Tibial nerve (tissue), 4 donors: ENCODE data around the gene RNF14. TPM values are rescaled to one million over a fixed set of nuclear protein-coding genes. Genes with fewer than 3 reads are reported as not detected.

Experiments used
- DNase-seq, 2 donors: peaks; one replicate each; pipeline ENCODE4 v3.0.0-alpha.2; 2019; ENCODE audit warnings: low spot score in 2 of 2
- H3K27ac ChIP-seq, 4 donors: fragments of 200-600 bp; sonication (generic) in 3 of 4; one replicate each; pipeline ENCODE4 v1.5.1; 2017 to 2019; ENCODE audit warnings: mild to moderate bottlenecking in 1 of 4
- H3K27me3 ChIP-seq, 2 donors: fragments of 200-600 bp; sonication (generic) in 1 of 2; one replicate each; pipeline versions ENCODE4 v1.5.1 to v1.6.0; 2017 to 2019
- H3K36me3 ChIP-seq, 3 donors: fragments of 200-600 bp; sonication (generic); one replicate each; pipeline ENCODE4 v1.5.1; 2018 to 2019
- H3K4me1 ChIP-seq, 4 donors: fragments of 200-600 bp; sonication (generic) in 3 of 4; one replicate each; pipeline ENCODE4 v1.5.1; 2017 to 2019
- H3K4me3 ChIP-seq, 4 donors: fragments of 200-600 bp; sonication (generic) in 3 of 4; one replicate each; pipeline ENCODE4 v1.5.1; 2017 to 2019; ENCODE audit warnings: mild to moderate bottlenecking in 1 of 4, moderate library complexity in 1 of 4
- H3K9me3 ChIP-seq, 4 donors: fragments of 200-600 bp; sonication (generic) in 3 of 4; one replicate each; pipeline ENCODE4 v1.5.1; 2017 to 2019
- CTCF ChIP-seq, 5 experiments: fragments of 200-600 bp in 3 of 5; fragments of 450-650 bp in 2 of 5; sonication (generic) in 3 of 5; IDR thresholded peaks; one replicate each; pipeline ENCODE4 v1.5.1; 2016 to 2019; ENCODE audit warnings: antibody characterized with exemption in 5 of 5, mild to moderate bottlenecking in 3 of 5, moderate library complexity in 2 of 5
- EP300 ChIP-seq, 2 donors: sonication (generic); formaldehyde crosslinking; IDR thresholded peaks; one replicate each; pipeline ENCODE4 v1.6.1; 2017; ENCODE audit warnings: antibody characterized with exemption in 2 of 2, mild to moderate bottlenecking in 1 of 2
- POLR2A ChIP-seq, 2 donors: fragments of 450-650 bp; IDR thresholded peaks; one replicate each; pipeline ENCODE4 v1.6.1; 2017; ENCODE audit warnings: antibody characterized with exemption in 2 of 2, mild to moderate bottlenecking in 2 of 2, moderate library complexity in 2 of 2
- WGBS, 2 donors: methylation state at CpG; one replicate each; pipeline ENCODE4 v1.1.5; 2018; 5-methylcytosine and 5-hydroxymethylcytosine counted together
- total RNA-seq, 4 donors: library from RNA; depleted of rRNA; stranded (reverse); fragments of >200 nt; gene quantifications; one replicate each; pipeline ENCODE4 v1.1.0, GENCODE V29; 2016

Gene RNF14
- total RNA-seq, 4 donors from 2014 or later, result 48.0 to 70.5 (median 57.8) TPM

DNA sequence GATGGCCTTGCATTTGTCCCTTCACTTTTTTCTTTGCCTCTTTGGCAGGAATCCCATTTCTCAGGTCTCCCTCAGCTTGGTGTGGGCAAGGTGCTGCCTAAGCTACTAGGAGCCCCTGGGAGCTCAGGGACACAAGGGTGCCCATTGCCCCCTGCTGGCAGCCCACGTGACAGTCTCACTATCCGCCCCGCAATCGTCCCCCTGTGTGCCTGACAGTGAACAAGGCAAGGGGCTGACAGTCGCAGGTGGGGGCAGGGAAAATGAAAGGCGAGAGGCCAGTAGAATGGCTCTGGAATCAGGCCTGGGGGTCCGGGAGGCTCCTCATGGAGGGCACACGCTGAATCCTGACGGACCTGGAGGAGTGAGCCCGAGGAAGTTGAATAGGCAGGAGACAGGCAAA is 8.9 kb upstream of the RNF14 start:
- H3K9me3 ChIP-seq, result no peaks in the 10 kb centered on the region
- WGBS, 2 donors, result 52 to 59% methylated on average over 10 of the region's 10 CpGs
- H3K4me1 ChIP-seq, result peaks cover 0 to 34% (median 3%) of the 10 kb centered on the region in 4 donors
- no peak overlapping the region for H3K27ac ChIP-seq
- no peaks in the 10 kb centered on the region for H3K27me3 ChIP-seq
- H3K4me3 ChIP-seq, result no peak overlapping the region
- no peak for DNase-seq
- peaks cover 0 to 3% (median 0%) of the 10 kb centered on the region in 3 donors for H3K36me3 ChIP-seq
- TF ChIP-seq CTCF (IDR thresholded peaks at IDR 0.05) (no peak), POLR2A (IDR thresholded peaks at IDR 0.05) (no peak), EP300 (IDR thresholded peaks at IDR 0.05) (no peak)

DNA sequence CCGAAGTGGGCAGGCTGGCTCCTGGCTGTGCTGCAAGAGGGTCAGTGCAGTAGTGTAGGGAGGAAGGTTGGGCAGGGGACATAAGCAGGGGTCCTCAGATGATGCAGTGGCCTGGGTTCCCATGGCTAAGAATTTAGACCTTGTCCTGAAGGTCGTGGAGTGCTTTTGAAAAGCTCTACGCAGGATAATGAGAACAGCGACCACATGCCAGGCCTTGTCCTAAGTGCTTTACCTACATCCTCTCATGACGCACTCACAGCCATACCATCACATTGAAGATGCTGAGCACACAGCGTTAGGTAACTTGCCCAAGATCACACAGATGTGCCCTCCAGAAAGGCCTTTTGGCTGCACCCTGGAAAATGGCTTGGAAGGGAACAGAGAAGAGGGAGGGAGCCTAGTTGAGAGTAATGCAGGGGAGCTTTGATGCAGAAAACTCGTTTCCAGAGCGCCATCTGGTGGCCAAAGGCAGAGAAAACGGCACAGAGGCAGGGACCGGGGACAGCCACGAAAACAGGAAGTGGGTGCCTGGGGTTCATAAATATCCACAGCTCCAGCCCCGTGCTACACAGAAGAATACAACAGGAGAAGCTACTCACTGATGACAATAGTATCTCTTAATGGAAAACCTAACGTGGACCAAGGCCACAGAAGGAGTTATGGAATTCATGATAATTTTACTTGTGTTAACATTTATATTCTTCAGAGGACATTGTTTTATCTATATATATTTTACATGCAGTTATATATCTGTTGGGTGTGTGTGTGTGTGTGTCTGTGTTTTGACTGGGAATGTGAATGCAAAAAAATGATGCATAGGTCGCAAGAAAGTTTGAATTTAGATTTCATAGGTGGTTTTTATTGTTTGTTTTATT is 8.2 kb upstream of the RNF14 start:
- TF ChIP-seq EP300 (IDR thresholded peaks at IDR 0.05) (peak in 1 of 2 donors; percentile 31), POLR2A (IDR thresholded peaks at IDR 0.05) (no peak), CTCF (IDR thresholded peaks at IDR 0.05) (peak; percentile 81 to 92 (median 87))
- Histone ChIP-seq H3K27me3 (no peaks in the 10 kb centered on the region), H3K4me1 (peaks cover 0 to 34% (median 3%) of the 10 kb centered on the region in 4 donors), H3K36me3 (no peaks in the 10 kb centered on the region), H3K9me3 (no peaks in the 10 kb centered on the region), H3K27ac (peak overlapping the region in 2 of 4 donors; percentile 46 to 60), H3K4me3 (no peak overlapping the region)
- peak; percentile 75 to 88 for DNase-seq
- 29 to 30% methylated on average over 14 of the region's 14 CpGs for WGBS, 2 donors

GRCh38 chr5:141961466-141961865 is 7.4 kb upstream of the RNF14 start:
- no peak for DNase-seq
- TF ChIP-seq CTCF (IDR thresholded peaks at IDR 0.05) (no peak), POLR2A (IDR thresholded peaks at IDR 0.05) (no peak), EP300 (IDR thresholded peaks at IDR 0.05) (no peak)
- WGBS, 2 donors, result 81 to 88% methylated on average over 3 of the region's 3 CpGs
- Histone ChIP-seq H3K4me3 (no peak overlapping the region), H3K27ac (peak overlapping the region in 1 of 4 donors; percentile 60), H3K9me3 (no peaks in the 10 kb centered on the region), H3K27me3 (no peaks in the 10 kb centered on the region), H3K36me3 (no peaks in the 10 kb centered on the region), H3K4me1 (peaks cover 0 to 34% (median 3%) of the 10 kb centered on the region in 4 donors)

DNA sequence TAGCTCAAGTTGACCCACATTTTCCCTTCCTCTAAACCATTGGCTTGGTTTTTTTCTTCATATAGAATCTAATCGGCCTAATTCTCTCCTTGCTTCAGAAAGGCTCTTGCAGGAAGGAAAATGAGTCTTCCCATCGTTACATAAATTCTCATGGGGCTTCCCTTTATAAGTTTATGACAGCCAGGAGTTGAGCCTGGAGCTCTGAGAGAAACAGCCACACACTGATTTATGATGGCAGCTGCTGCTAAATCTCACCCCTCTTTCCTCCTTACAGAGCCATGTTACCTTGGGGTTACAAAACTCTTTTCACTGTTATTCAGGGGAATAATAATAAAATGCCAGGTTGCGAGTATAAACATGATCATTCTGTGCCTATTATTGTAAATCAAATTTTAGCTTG is 5.2 kb upstream of the RNF14 start:
- no peaks in the 10 kb centered on the region for H3K27me3 ChIP-seq
- no peak overlapping the region for H3K27ac ChIP-seq
- no peaks in the 10 kb centered on the region for H3K36me3 ChIP-seq
- no peaks in the 10 kb centered on the region for H3K9me3 ChIP-seq
- no peak overlapping the region for H3K4me3 ChIP-seq
- peaks cover 0 to 22% (median 3%) of the 10 kb centered on the region in 4 donors for H3K4me1 ChIP-seq
- TF ChIP-seq POLR2A (IDR thresholded peaks at IDR 0.05) (no peak), CTCF (IDR thresholded peaks at IDR 0.05) (no peak), EP300 (IDR thresholded peaks at IDR 0.05) (no peak)
- WGBS, 2 donors, result 40 to 42% methylated on average over 3 of the region's 3 CpGs
- DNase-seq, result no peak

GRCh38 chr5:141965071-141965470 is 3.8 kb upstream of the RNF14 start:
- Histone ChIP-seq H3K4me3 (no peak overlapping the region), H3K9me3 (no peaks in the 10 kb centered on the region), H3K4me1 (peaks cover 0 to 18% (median 9%) of the 10 kb centered on the region in 4 donors), H3K27me3 (no peaks in the 10 kb centered on the region), H3K36me3 (no peaks in the 10 kb centered on the region), H3K27ac (no peak overlapping the region)
- no peak for DNase-seq
- TF ChIP-seq CTCF (IDR thresholded peaks at IDR 0.05) (no peak), EP300 (IDR thresholded peaks at IDR 0.05) (no peak), POLR2A (IDR thresholded peaks at IDR 0.05) (no peak)
- WGBS, 2 donors, result 79% methylated on average over 6 of the region's 7 CpGs
